Frontal cortex (tissue), 4 donors: Measurements from ENCODE around the gene SGMS2. TPM values are rescaled to one million over a fixed set of nuclear protein-coding genes. Genes with fewer than 3 reads are reported as not detected.

Experiments
- DNase-seq, 2 donors: peaks; one replicate each; pipeline ENCODE4 v3.0.0; 2012; ENCODE audit warnings: low spot score in 2 of 2
- FAIRE-seq: peaks from 2 replicates; lab custom pipeline; 2012; peaks lifted over from hg19 to GRCh38; lab: Jason Lieb, UNC
- small RNA-seq: library from RNA; depleted of rRNA; stranded (forward); fragments of <200 nt; gene quantifications from one replicate; pipeline ENCODE3, GENCODE V24; 2014
- total RNA-seq: library from RNA; depleted of rRNA; stranded (reverse); fragments of >200 nt; gene quantifications from one replicate; pipeline ENCODE4 v1.2.3, GENCODE V29; 2014
- donor health status: control.
- donor health status: control.
- donor health status: control.

Gene SGMS2
- total RNA-seq, 1 donor from 2014 or later, result 0.41 TPM

DNA sequence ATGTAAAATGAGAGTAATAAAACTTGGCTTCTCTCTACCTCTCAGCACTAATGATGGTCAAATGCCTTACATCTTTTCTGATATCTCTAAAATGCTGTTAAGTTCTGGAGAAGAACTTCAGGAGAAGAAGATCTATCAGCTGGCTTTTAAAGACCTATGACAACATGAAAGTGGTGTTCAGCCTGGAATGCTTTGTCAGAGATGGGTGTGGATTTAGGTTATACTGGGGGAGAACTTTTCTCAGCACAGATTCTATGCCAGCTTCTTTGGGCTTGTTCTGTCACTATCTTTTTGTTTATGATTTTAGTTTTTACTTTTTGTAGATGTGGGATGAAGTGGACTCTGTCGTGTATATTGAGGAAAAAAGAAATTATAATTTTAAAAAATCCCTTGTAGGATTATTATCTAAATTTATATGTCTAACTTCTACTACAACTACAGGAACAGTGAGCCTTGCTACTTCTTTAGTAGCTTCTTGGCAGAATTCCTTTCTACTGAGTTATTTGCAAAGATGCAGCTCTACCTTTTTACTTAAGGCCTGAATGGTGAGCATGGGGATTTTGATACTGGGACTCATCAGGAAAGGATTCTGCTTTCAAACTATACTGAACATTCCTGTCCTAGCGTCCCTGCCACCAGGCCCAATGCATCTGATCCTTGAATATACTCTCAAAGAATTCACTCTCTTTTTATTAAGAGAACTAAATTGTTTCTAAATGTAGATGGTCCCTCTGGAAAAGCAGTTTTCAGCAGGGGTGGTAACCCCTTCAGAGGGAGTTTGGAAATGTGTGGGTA lies 126.2 kb downstream of the SGMS2 start:
- no peak for DNase-seq
- FAIRE-seq, result no peak

GRCh38 chr4:107951551-107951950 lies 126.8 kb downstream of the SGMS2 start:
- DNase-seq, result no peak
- FAIRE-seq, result no peak

- no peak for FAIRE-seq
- no peak for DNase-seq
Observed at GRCh38 chr4:107956011-107956410, 131.3 kb downstream of the SGMS2 start.

Small RNA genes lying within 50 kb of the gene (small RNA-seq; reads per million reads assigned to genes)
- gene RNU6-733P, result not detected

Other genes starting within 250 kb of the SGMS2 start
- gene PAPSS1, start 104.7 kb upstream of the SGMS2 start, total RNA-seq, result 115 TPM
- 11.4 TPM for gene CYP2U1, start 106.6 kb downstream of the SGMS2 start, total RNA-seq
- gene HADH, start 165.0 kb downstream of the SGMS2 start, total RNA-seq, result 10.6 TPM